Mesothelial cell of epicardium (in vitro differentiated cells): Measurements from ENCODE around the gene KIAA0930. TPM values are rescaled to one million over a fixed set of nuclear protein-coding genes. Genes with fewer than 3 reads are reported as not detected.
"Not testable (repeated sequence)": the region's sequence is repeated elsewhere in the genome, so short reads cannot be mapped to it uniquely, and the experiment has no call there.

Experiments
- DNase-seq, 2 experiments: peaks; one replicate each; pipeline ENCODE4 v3.0.0; 2021; ENCODE audit warnings: low spot score in 2 of 2; ENCODE audit not compliant: unreplicated experiment in 2 of 2
- H3K27ac Mint-ChIP-seq: 2 replicates; pipeline ENCODE4 v1.8.0; 2021; ENCODE audit warnings: mixed read lengths
- H3K27me3 Mint-ChIP-seq: 2 replicates; pipeline ENCODE4 v1.8.0; 2021; ENCODE audit warnings: low read depth, mixed read lengths
- H3K36me3 Mint-ChIP-seq: 2 replicates; pipeline ENCODE4 v1.8.0; 2021; ENCODE audit warnings: mixed read lengths
- H3K4me1 Mint-ChIP-seq: 2 replicates; pipeline ENCODE4 v1.8.0; 2021; ENCODE audit warnings: mixed read lengths
- H3K4me3 Mint-ChIP-seq: 2 replicates; pipeline ENCODE4 v1.8.0; 2021; ENCODE audit warnings: mild to moderate bottlenecking, moderate library complexity, mixed read lengths
- H3K9me3 Mint-ChIP-seq: 2 replicates; pipeline ENCODE4 v1.8.0; 2021; ENCODE audit warnings: mixed read lengths
- total RNA-seq: library from RNA; stranded (reverse); gene quantifications from 3 replicates; pipeline ENCODE4 v1.2.1, GENCODE V29; 2021
- TF ChIP-seq, protein P1 (sequence below): fragments of 200-600 bp; sonication (generic); IDR thresholded peaks from one replicate; pipeline ENCODE4 v1.5.0; 2021; ENCODE audit warnings: antibody characterized with exemption; ENCODE audit not compliant: unreplicated experiment

The KIAA0930 gene
- total RNA-seq, 1 donor from 2014 or later, result 31.1 TPM

GRCh38 chr22:45192701-45193187, 48.0 kb downstream of the KIAA0930 start:
- H3K27ac Mint-ChIP-seq, result no peak overlapping the region
- TF ChIP-seq, protein P1, sequence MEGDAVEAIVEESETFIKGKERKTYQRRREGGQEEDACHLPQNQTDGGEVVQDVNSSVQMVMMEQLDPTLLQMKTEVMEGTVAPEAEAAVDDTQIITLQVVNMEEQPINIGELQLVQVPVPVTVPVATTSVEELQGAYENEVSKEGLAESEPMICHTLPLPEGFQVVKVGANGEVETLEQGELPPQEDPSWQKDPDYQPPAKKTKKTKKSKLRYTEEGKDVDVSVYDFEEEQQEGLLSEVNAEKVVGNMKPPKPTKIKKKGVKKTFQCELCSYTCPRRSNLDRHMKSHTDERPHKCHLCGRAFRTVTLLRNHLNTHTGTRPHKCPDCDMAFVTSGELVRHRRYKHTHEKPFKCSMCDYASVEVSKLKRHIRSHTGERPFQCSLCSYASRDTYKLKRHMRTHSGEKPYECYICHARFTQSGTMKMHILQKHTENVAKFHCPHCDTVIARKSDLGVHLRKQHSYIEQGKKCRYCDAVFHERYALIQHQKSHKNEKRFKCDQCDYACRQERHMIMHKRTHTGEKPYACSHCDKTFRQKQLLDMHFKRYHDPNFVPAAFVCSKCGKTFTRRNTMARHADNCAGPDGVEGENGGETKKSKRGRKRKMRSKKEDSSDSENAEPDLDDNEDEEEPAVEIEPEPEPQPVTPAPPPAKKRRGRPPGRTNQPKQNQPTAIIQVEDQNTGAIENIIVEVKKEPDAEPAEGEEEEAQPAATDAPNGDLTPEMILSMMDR, result no peak
- H3K4me3 Mint-ChIP-seq, result no peak overlapping the region

GRCh38 chr22:45191746-45192145, 48.9 kb downstream of the KIAA0930 start:
- not testable (repeated sequence) for DNase-seq, H3K27me3 Mint-ChIP-seq, H3K4me1 Mint-ChIP-seq, H3K27ac Mint-ChIP-seq, H3K36me3 Mint-ChIP-seq, H3K9me3 Mint-ChIP-seq, H3K4me3 Mint-ChIP-seq

More at GRCh38 chr22:45192701-45193187, 48.0 kb downstream of the KIAA0930 start:
- DNase-seq, result no peak
- H3K9me3 Mint-ChIP-seq, result no peaks in the 10 kb centered on the region
- H3K36me3 Mint-ChIP-seq, result peaks cover 3% of the 10 kb centered on the region
- H3K4me1 Mint-ChIP-seq, result no peaks in the 10 kb centered on the region
- H3K27me3 Mint-ChIP-seq, result no peaks in the 10 kb centered on the region

DNA sequence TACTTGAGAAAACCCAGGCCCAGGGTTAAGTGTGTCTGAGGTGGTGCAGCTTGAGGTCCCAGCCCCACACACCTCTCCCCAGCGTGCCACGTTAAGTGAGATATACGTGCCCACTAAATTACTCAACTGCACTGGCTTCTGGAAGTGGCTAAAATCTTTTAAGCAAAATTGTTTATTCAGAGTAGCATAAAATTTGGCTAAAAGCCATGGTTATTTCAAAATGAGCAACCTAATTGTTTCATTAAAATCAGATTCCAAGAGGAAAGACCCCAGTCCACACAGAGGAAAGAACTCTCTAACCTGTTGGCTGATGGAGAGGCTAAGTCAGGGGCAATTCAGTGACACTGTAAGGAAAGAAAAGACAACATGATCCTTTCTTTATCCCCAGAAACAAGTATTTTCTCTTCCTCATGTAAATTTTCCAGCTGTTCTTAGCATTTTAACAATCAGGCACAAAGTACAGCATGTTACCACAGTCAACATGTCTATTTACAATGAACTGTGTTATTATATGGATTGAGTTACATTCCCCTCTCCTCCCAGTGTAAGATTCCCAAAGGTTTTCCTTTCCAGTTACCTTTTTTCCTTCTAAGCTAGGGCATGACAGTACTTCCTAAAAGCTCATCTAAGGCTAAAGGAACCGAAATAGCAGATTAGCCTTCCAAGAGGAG, 50.4 kb downstream of the KIAA0930 start:
- no peak for DNase-seq
- no peaks in the 10 kb centered on the region for H3K4me1 Mint-ChIP-seq
- no peak overlapping the region for H3K27ac Mint-ChIP-seq

GRCh38 chr22:45188779-45189178, 51.9 kb downstream of the KIAA0930 start:
- DNase-seq, result no peak
- H3K27ac Mint-ChIP-seq, result no peak overlapping the region
- no peaks in the 10 kb centered on the region for H3K4me1 Mint-ChIP-seq
- peaks cover 20% of the 10 kb centered on the region for H3K36me3 Mint-ChIP-seq
- no peaks in the 10 kb centered on the region for H3K27me3 Mint-ChIP-seq
- H3K9me3 Mint-ChIP-seq, result no peaks in the 10 kb centered on the region
- TF ChIP-seq, protein P1, result no peak
- H3K4me3 Mint-ChIP-seq, result no peak overlapping the region

More for the DNA sequence above, 50.4 kb downstream of the KIAA0930 start:
- peaks cover 9% of the 10 kb centered on the region for H3K36me3 Mint-ChIP-seq
- TF ChIP-seq, protein P1, result no peak
- no peaks in the 10 kb centered on the region for H3K9me3 Mint-ChIP-seq
- H3K27me3 Mint-ChIP-seq, result no peaks in the 10 kb centered on the region
- no peak overlapping the region for H3K4me3 Mint-ChIP-seq

DNA sequence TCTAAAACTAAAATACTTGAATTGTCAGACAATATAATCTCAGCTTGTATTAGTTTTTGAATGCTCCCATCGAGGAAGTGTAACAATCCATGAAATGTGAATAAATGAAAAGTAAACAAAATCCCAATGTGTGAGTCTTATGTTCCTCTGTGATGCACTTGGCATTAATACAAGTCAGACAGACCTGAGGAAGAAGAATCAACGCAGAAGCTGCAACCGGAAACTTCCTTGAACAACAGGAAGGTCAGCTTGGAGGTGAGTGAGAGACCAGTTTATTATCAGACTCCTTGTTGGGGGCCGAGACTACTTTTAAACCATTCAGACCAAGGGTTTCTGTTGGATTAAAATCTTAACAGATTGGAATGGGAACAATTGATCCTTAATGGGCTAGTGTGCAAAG, 52.8 kb downstream of the KIAA0930 start:
- Mint-ChIP-seq H3K27me3 (no peaks in the 10 kb centered on the region), H3K9me3 (no peaks in the 10 kb centered on the region), H3K4me3 (no peak overlapping the region), H3K27ac (peak overlapping the region; percentile 18), H3K4me1 (no peaks in the 10 kb centered on the region), H3K36me3 (peaks cover 23% of the 10 kb centered on the region)
- DNase-seq, result no peak
- TF ChIP-seq, protein P1, result no peak

DNA sequence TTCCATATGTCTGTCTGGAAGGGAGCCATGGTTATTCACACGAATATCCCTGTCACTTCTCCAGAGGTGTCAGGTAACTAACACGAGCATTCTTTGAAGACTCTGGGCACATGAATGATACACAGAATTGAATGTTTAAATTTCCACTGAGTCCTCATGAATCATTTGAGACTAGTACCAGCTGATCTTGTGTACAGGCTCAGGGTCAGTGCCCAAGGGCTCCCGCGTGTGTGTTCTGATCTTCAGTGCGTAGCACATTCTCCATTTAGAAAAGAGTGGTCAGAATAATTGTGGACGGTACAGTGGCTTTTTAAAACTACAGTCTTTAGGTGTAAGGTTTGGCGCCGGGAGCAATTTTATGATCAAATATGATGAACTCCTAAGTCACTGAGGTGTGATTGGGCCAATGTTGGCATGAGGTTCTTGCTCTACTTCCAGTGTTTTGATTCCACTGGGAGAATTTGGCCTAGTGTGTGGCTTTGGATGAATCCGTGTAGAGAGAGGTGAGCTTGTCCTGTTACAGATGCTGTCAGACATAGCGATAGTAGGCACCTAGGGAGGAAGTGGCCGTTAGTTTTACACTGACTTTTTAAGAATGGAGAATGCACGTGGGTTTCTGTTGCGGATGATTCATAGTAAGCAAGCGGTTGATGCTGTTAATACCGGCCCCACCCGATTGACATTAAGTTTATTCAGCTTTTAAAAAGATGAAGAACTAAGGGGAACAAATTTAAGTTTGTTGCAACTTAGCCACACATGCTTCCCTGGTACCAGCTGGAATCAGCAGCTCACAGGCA, 54.8 kb downstream of the KIAA0930 start:
- H3K4me3 Mint-ChIP-seq, result no peak overlapping the region
- no peaks in the 10 kb centered on the region for H3K27me3 Mint-ChIP-seq
- no peaks in the 10 kb centered on the region for H3K9me3 Mint-ChIP-seq
- no peak overlapping the region for H3K27ac Mint-ChIP-seq
- TF ChIP-seq, protein P1, result no peak
- no peak for DNase-seq
- H3K4me1 Mint-ChIP-seq, result no peaks in the 10 kb centered on the region
- H3K36me3 Mint-ChIP-seq, result peaks cover 29% of the 10 kb centered on the region
